ENCODE results near the gene NTMT2. TPM values are rescaled to one million over a fixed set of nuclear protein-coding genes. Genes with fewer than 3 reads are reported as not detected.

The NTMT2 gene
- total RNA-seq = not detected in 2 replicates

DNA sequence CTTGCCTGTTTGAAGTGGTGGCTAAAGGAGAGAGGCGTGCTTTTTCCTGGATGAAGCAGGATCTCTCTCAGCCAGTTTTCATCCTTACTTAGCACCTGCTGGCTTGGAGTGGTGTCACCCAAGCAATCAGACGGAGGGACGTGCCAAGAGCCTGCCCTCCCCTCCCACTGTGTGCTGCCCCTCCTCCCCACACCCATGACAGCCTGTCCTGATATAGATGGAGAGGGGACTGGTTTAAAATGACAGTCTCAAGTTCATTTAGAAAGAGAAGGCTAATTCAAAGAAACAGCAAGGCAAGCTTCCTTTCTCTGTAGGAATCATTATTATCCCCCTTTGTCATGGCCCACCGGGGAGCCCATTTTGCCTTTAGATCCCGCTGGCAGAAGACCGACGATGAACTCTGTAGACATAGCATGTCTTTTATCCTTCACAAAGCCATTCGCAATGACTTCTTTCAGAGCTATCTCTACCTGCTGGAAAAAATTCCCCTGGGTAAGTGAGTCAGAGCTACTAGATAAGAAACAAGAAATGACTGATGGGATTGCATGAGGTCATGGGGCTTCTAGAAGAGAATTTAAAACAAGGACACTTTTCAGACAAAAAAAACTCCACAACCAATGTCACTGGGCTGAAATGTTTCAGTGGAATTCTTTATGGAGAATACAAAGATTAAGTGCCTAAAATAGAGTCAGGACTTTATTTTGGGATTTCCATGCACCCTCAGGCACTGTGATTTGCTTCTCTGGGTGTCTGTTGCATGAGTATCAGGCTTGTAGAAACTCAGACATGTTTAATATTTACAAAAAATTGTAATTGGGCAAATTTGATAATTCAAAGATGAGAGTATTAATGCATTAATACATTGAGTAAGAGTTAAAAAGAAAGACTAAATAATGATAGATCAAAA is at the start of gene NTMT2:
Gene NTMT2, plus strand, starts transcription at position 190 of the 907 bp plus-strand sequence. Its CDS starts 149 bp downstream, at position 339.

Other genes starting within 250 kb of the NTMT2 start
- 11.2 and 13.0 TPM in 2 replicates for gene KIFAP3, start 71.3 kb upstream of the NTMT2 start, total RNA-seq

All from smooth muscle cell of bladder (primary cell).